HepG2 (cell line): Measurements from ENCODE around the gene ASTN2. TPM values are rescaled to one million over a fixed set of nuclear protein-coding genes. Genes with fewer than 3 reads are reported as not detected.
A peak's percentile ranks its signal among the peaks of the same experiment; 100 is the strongest.

Experiments used
- ATAC-seq: fragments of 200-7000 bp; cut with Tn5 transposase; 3 replicates; pipeline ENCODE4 v1.9.1; 2020; ENCODE audit warnings: mild to moderate bottlenecking, moderate library complexity
- BruUV-seq: library from RNA; stranded (reverse); fragments of 400-500 nt; replicated peaks from 2 replicates; lab custom pipeline; 2021; lab: Mats Ljungman, UMichigan
- CTCF ChIA-PET: fragments of 300-600 bp; formaldehyde crosslinking; extraction: SDS; loops from one replicate; lab custom pipeline; 2021; ENCODE audit warnings: low total read pairs, inconsistent platforms, low intra/inter-chr PET ratio; lab: Yijun Ruan, JAX
- POLR2A ChIA-PET: fragments of 350-600 bp; sonication (Branson Sonifier 250); formaldehyde crosslinking; loops from one replicate; lab custom pipeline; 2020; ENCODE audit warnings: antibody characterized with exemption, inconsistent platforms; lab: Yijun Ruan, JAX
- DNase-seq: peaks from one replicate; pipeline ENCODE4 v3.0.0-alpha.2; 2015; ENCODE audit warnings: low spot score
- FAIRE-seq: peaks from 3 replicates; lab custom pipeline; 2011; peaks lifted over from hg19 to GRCh38; lab: Jason Lieb, UNC
- H2AFZ ChIP-seq: one replicate; pipeline ENCODE4 v1.6.1; 2011; ENCODE audit warnings: low read length, inconsistent platforms
- H3K27ac ChIP-seq: fragments of 300-600 bp; 3 replicates; pipeline ENCODE4 v1.8.0; 2011; ENCODE audit warnings: mixed run types, mild to moderate bottlenecking, mixed read lengths, low read length, inconsistent platforms; ENCODE audit not compliant: insufficient read depth; ENCODE audit errors: extremely low read length
- H3K27me3 ChIP-seq, 2 experiments: fragments of 200-600 bp in 1 of 2; 2 replicates in 1 of 2; 3 replicates in 1 of 2; pipeline versions ENCODE4 v1.6.0 to v1.8.0; 2011; ENCODE audit warnings: low read length in 2 of 2, mild to moderate bottlenecking in 2 of 2, moderate library complexity in 2 of 2, inconsistent platforms in 1 of 2; ENCODE audit not compliant: insufficient read depth in 2 of 2, control insufficient read depth in 1 of 2
- H3K36me3 ChIP-seq, 2 experiments: fragments of 200-600 bp in 1 of 2; replicated peaks in 1 of 2; 2 replicates in 1 of 2; 3 replicates in 1 of 2; pipeline versions ENCODE4 v1.5.1 to v1.8.0; 2011; ENCODE audit warnings: low read length in 2 of 2, inconsistent platforms in 1 of 2; ENCODE audit not compliant: insufficient read depth in 2 of 2, control insufficient read depth in 1 of 2
- H3K4me1 ChIP-seq: 2 replicates; pipeline ENCODE4 v1.5.1; 2012; ENCODE audit warnings: low read length, inconsistent platforms; ENCODE audit not compliant: insufficient read depth
- H3K4me2 ChIP-seq: 2 replicates; pipeline ENCODE4 v1.6.0; 2011; ENCODE audit warnings: low read depth, low read length, inconsistent platforms
- H3K4me3 ChIP-seq, 3 experiments: fragments of 200-600 bp in 1 of 3; sonication (generic), shearing (Covaris generic) in 1 of 3; replicated peaks in 1 of 3; 2 replicates each; pipeline ENCODE4 v1.5.1; 2011 to 2016; ENCODE audit warnings: low read length in 3 of 3, inconsistent platforms in 2 of 3, low read depth in 2 of 3, mild to moderate bottlenecking in 2 of 3, control low read depth in 1 of 3, mixed read lengths in 1 of 3; ENCODE audit not compliant: insufficient read depth in 1 of 3
- H3K79me2 ChIP-seq: one replicate; pipeline ENCODE4 v1.6.1; 2011; ENCODE audit warnings: low read length, inconsistent platforms; ENCODE audit not compliant: insufficient read depth
- H3K9ac ChIP-seq: 2 replicates; pipeline ENCODE4 v1.6.0; 2011; ENCODE audit warnings: mild to moderate bottlenecking, low read depth, low read length, inconsistent platforms; ENCODE audit not compliant: insufficient read depth
- H3K9me3 ChIP-seq: 2 replicates; pipeline ENCODE4 v1.5.1; 2012; ENCODE audit warnings: mild to moderate bottlenecking, low read length
- H4K20me1 ChIP-seq: 2 replicates; pipeline ENCODE4 v1.6.0; 2011; ENCODE audit warnings: inconsistent platforms, mild to moderate bottlenecking, low read length, moderate library complexity; ENCODE audit not compliant: insufficient read depth
- BRD4 ChIP-seq: sonication (generic); formaldehyde crosslinking; IDR thresholded peaks from 2 replicates; pipeline ENCODE4 v1.4.0; 2020; ENCODE audit warnings: missing genetic modification reagents
- DMAP1 ChIP-seq: IDR thresholded peaks from 2 replicates; pipeline ENCODE4 v1.6.1; 2016
- KAT8 ChIP-seq: IDR thresholded peaks from 2 replicates; pipeline ENCODE4 v1.6.1; 2016; ENCODE audit warnings: missing genetic modification reagents, missing compliant biosample characterization
- PHF20 ChIP-seq: sonication (generic); formaldehyde crosslinking; IDR thresholded peaks from 2 replicates; pipeline ENCODE4 v1.5.0; 2020; ENCODE audit warnings: mild to moderate bottlenecking, missing genetic modification reagents
- RFXAP ChIP-seq: sonication (generic); formaldehyde crosslinking; IDR thresholded peaks from 2 replicates; pipeline ENCODE4 v1.4.0; 2020; ENCODE audit warnings: missing genetic modification reagents, borderline replicate concordance
- SMAD3 ChIP-seq: sonication (generic); formaldehyde crosslinking; IDR thresholded peaks from 2 replicates; pipeline ENCODE4 v1.4.0; 2020; ENCODE audit warnings: missing genetic modification reagents
- ZNF296 ChIP-seq: sonication (generic); formaldehyde crosslinking; conservative IDR thresholded peaks from 2 replicates; pipeline ENCODE4 v1.5.0; 2020; ENCODE audit warnings: mild to moderate bottlenecking, missing genetic modification reagents
- ZNF562 ChIP-seq: sonication (generic); formaldehyde crosslinking; IDR thresholded peaks from 2 replicates; pipeline ENCODE4 v1.8.0; 2022; ENCODE audit warnings: missing genetic modification reagents, borderline replicate concordance
- ZNF670 ChIP-seq: sonication (generic); formaldehyde crosslinking; IDR thresholded peaks from 2 replicates; pipeline ENCODE4 v1.8.0; 2022; ENCODE audit warnings: mild to moderate bottlenecking, missing genetic modification reagents, borderline replicate concordance
- WGBS: methylation state at CpG from one replicate; pipeline ENCODE4 v1.1.6; 2017; ENCODE audit warnings: low lambda C conversion rate; 5-methylcytosine and 5-hydroxymethylcytosine counted together
- in situ Hi-C: cut with HindIII; loops from 2 replicates; pipeline ENCODE4 v1.10.0; 2017; ENCODE audit warnings: low pct_unique_long_range_greater_than_20kb; ENCODE audit not compliant: extremely low pct_ligation_motif_present
- intact Hi-C: fragments of 100-400 bp; cut with micrococcal nuclease; formaldehyde crosslinking; loops from one replicate; pipeline ENCODE4 v1.10.0; 2022; ENCODE audit not compliant: unreplicated experiment
- polyA plus RNA-seq, 8 experiments: library from polyadenylated mRNA; depleted of rRNA in 3 of 8; stranded (reverse) in 7 of 8; unstranded in 1 of 8; fragments of >200 nt; fragmentation: Illumina TruSeq in 4 of 8; extraction: Trizol in 4 of 8; gene quantifications; 2 replicates each; pipeline versions ENCODE4 v1.2.1 to v1.2.3, GENCODE V29; 2011 to 2016; ENCODE audit warnings: low read depth in 4 of 8, missing spikeins in 1 of 8, mixed read lengths in 1 of 8; ENCODE audit not compliant: insufficient read depth in 1 of 8
- total RNA-seq, 5 experiments: library from RNA; depleted of rRNA; stranded (reverse); fragments of >200 nt; fragmentation: Illumina TruSeq; extraction: Trizol; gene quantifications; 2 replicates each; pipeline ENCODE4 v1.2.3, GENCODE V29; 2016; ENCODE audit warnings: low read depth in 1 of 5
- TF ChIP-seq, protein P1 (sequence below): sonication (generic); formaldehyde crosslinking; IDR thresholded peaks from 2 replicates; pipeline ENCODE4 v1.4.0; 2020; ENCODE audit warnings: missing genetic modification reagents
- TF ChIP-seq, protein P2 (sequence below): sonication (generic); formaldehyde crosslinking; IDR thresholded peaks from 2 replicates; pipeline ENCODE4 v1.4.0; 2020; ENCODE audit warnings: missing genetic modification reagents

ASTN2 gene
- total and polyA plus RNA-seq, 2 of the 13 experiments (the other 11 are each of a cell fraction or from before 2014, with no cell fraction given), result 5.2 to 13.5 TPM

DNA sequence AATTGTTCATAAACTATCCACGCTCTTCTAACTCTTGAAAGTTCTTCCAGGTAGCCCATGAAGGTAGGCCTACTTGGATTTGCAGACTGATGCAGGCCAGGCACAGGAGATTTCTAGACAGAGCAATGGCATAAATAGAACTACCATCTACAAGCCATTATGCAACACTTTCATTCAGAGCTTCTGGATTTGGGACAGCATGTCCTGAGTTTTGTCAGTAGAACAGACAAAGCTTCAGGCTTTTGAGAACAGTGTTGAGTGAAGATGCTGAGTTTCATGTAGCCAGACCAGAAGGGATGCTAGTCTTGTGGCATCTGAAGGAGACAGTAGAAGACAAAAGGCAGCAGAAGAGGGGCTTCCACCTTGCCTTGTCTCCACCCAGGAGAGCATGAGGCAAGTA lies 531.2 kb downstream of the ASTN2 start:
- intact Hi-C loops (no loop called here), in situ Hi-C loops (no loop called here)
- POLR2A ChIA-PET, result no interaction called here
- Histone ChIP-seq H3K9ac (no peak overlapping the region), H3K36me3 (no peaks in the 10 kb centered on the region), H3K9me3 (no peaks in the 10 kb centered on the region), H3K4me2 (no peak overlapping the region), H3K79me2 (no peaks in the 10 kb centered on the region), H3K4me3 (no peak overlapping the region), H3K4me1 (no peaks in the 10 kb centered on the region), H3K27ac (no peak overlapping the region), H3K27me3 (no peaks in the 10 kb centered on the region), H2AFZ (no peak overlapping the region), H4K20me1 (no peaks in the 10 kb centered on the region)
- BruUV-seq, result no TSS peak
- TF ChIP-seq ZNF670 (no peak), DMAP1 (CRISPR knock-in tag) (no peak), SMAD3 (CRISPR knock-in tag) (no peak), PHF20 (CRISPR knock-in tag) (no peak), ZNF296 (CRISPR knock-in tag) (no peak)
- TF ChIP-seq, protein P1, sequence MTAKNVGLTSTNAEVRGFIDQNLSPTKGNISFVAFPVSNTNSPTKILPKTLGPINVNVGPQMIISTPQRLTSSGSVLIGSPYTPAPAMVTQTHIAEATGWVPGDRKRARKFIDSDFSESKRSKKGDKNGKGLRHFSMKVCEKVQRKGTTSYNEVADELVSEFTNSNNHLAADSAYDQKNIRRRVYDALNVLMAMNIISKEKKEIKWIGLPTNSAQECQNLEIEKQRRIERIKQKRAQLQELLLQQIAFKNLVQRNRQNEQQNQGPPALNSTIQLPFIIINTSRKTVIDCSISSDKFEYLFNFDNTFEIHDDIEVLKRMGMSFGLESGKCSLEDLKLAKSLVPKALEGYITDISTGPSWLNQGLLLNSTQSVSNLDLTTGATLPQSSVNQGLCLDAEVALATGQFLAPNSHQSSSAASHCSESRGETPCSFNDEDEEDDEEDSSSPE (CRISPR knock-in tag), result no peak
- no peak for DNase-seq
- CTCF ChIA-PET, result no interaction called here
- ATAC-seq, result no peak
- FAIRE-seq, result no peak
- WGBS, result 7% methylated on average over 1 of the region's 1 CpG

DNA sequence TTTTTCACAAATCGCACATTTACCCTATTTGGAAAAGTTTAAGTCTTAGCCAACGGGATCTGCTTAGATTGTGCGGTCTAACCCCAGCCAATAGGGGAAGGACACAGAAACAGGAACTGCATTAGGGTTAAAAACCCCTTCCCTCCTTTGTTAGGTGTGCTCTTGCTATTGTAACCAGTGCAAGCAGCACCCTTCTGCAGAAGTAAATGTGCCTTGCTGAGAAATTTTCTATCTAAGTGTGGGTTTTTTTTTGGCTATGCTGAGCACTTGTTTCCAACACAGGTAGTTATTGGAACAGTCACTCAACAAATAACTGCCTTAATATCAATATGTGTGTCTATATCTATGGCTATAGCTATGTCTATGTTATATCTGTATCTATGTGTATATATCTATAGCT lies 537.8 kb downstream of the ASTN2 start:
- in situ Hi-C loops, result no loop called here
- no peak overlapping the region for H3K27ac ChIP-seq
- ChIA-PET CTCF (no interaction called here), POLR2A (no interaction called here)
- TF ChIP-seq ZNF562 (CRISPR knock-in tag), result 0 out of 2 replicates have a peak, but pooled peaks have one; percentile 22
- no peak for TF ChIP-seq RFXAP (CRISPR knock-in tag)
- TF ChIP-seq BRD4 (CRISPR knock-in tag), result no peak
- TF ChIP-seq KAT8, result no peak
- TF ChIP-seq, protein P2, sequence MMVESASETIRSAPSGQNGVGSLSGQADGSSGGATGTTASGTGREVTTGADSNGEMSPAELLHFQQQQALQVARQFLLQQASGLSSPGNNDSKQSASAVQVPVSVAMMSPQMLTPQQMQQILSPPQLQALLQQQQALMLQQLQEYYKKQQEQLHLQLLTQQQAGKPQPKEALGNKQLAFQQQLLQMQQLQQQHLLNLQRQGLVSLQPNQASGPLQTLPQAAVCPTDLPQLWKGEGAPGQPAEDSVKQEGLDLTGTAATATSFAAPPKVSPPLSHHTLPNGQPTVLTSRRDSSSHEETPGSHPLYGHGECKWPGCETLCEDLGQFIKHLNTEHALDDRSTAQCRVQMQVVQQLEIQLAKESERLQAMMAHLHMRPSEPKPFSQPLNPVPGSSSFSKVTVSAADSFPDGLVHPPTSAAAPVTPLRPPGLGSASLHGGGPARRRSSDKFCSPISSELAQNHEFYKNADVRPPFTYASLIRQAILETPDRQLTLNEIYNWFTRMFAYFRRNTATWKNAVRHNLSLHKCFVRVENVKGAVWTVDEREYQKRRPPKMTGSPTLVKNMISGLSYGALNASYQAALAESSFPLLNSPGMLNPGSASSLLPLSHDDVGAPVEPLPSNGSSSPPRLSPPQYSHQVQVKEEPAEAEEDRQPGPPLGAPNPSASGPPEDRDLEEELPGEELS (CRISPR knock-in tag), result no peak
- TF ChIP-seq, all 625 proteins: peak for 1
- Histone ChIP-seq H4K20me1 (no peaks in the 10 kb centered on the region), H3K79me2 (no peaks in the 10 kb centered on the region), H3K9ac (no peak overlapping the region), H2AFZ (no peak overlapping the region), H3K4me3 (no peak overlapping the region), H3K27me3 (no peaks in the 10 kb centered on the region), H3K4me1 (no peaks in the 10 kb centered on the region), H3K9me3 (peaks cover 17% of the 10 kb centered on the region), H3K36me3 (no peaks in the 10 kb centered on the region), H3K4me2 (no peak overlapping the region)
- intact Hi-C loops, result no loop called here
- 29% methylated on average over 3 of the region's 3 CpGs for WGBS
- ATAC-seq, result no peak
- DNase-seq, result no peak
- no peak for FAIRE-seq
- BruUV-seq, result no TSS peak
